Pons (tissue), 1 donor: ENCODE data around the gene MACROD2.

ENCODE experiments used
- DNase-seq: peaks from one replicate; pipeline ENCODE4 v3.0.0-alpha.2; 2016; ENCODE audit warnings: low spot score

The MACROD2 gene

GRCh38 chr20:14062786-14063185 lies 67.5 kb downstream of the MACROD2 start:
- no peak for DNase-seq

GRCh38 chr20:14064333-14064732 lies 69.0 kb downstream of the MACROD2 start:
- DNase-seq, result no peak

- no peak for DNase-seq
Measured at GRCh38 chr20:14064921-14065320, 69.6 kb downstream of the MACROD2 start.

GRCh38 chr20:14065774-14066173 lies 70.5 kb downstream of the MACROD2 start:
- no peak for DNase-seq

GRCh38 chr20:14067603-14068002 lies 72.3 kb downstream of the MACROD2 start:
- DNase-seq, result no peak

- DNase-seq, result no peak
Measured at GRCh38 chr20:14069796-14070195, 74.5 kb downstream of the MACROD2 start.

GRCh38 chr20:14093652-14094051 lies 98.3 kb downstream of the MACROD2 start:
- DNase-seq, result no peak

GRCh38 chr20:14098261-14098660 lies 102.9 kb downstream of the MACROD2 start:
- DNase-seq, result no peak

- DNase-seq, result peak; percentile 28
Measured at GRCh38 chr20:14113416-14113815, 118.1 kb downstream of the MACROD2 start.

- DNase-seq, result no peak
Measured at GRCh38 chr20:14114065-14114704, 118.9 kb downstream of the MACROD2 start.

- no peak for DNase-seq
Measured at GRCh38 chr20:14116037-14116436, 120.7 kb downstream of the MACROD2 start.

GRCh38 chr20:14117768-14118167 lies 122.5 kb downstream of the MACROD2 start:
- no peak for DNase-seq

GRCh38 chr20:14126856-14127255 lies 131.5 kb downstream of the MACROD2 start:
- DNase-seq, result no peak

GRCh38 chr20:14127514-14128223 lies 132.4 kb downstream of the MACROD2 start:
- no peak for DNase-seq

GRCh38 chr20:14134004-14134403 lies 138.7 kb downstream of the MACROD2 start:
- DNase-seq, result no peak

- peak; percentile 75 for DNase-seq
Measured at GRCh38 chr20:14142171-14142570, 146.9 kb downstream of the MACROD2 start.

- no peak for DNase-seq
Measured at GRCh38 chr20:14142964-14143627, 147.8 kb downstream of the MACROD2 start.

GRCh38 chr20:14148042-14148441 lies 152.7 kb downstream of the MACROD2 start:
- DNase-seq, result no peak

GRCh38 chr20:14155361-14155760 lies 160.0 kb downstream of the MACROD2 start:
- DNase-seq, result no peak

GRCh38 chr20:14178528-14178927 lies 183.2 kb downstream of the MACROD2 start:
- DNase-seq, result no peak

GRCh38 chr20:14178952-14179351 lies 183.6 kb downstream of the MACROD2 start:
- DNase-seq, result no peak

GRCh38 chr20:14189794-14190402 lies 194.6 kb downstream of the MACROD2 start:
- DNase-seq, result peak; percentile 20

- DNase-seq, result no peak
Measured at GRCh38 chr20:14191559-14191958, 196.2 kb downstream of the MACROD2 start.
